Measurements from ENCODE around the gene MED28.

GRCh38 chr4:17662694-17663093 is 48.3 kb downstream of the MED28 start:
- TF ChIP-seq TAF1 (IDR thresholded peaks at IDR 0.05; ENCODE audit: low read depth), result no peak
- TF ChIP-seq SMC3 (conservative IDR thresholded peaks at IDR 0.05; ENCODE audit: poor library complexity), result no peak
- TF ChIP-seq, protein P1, sequence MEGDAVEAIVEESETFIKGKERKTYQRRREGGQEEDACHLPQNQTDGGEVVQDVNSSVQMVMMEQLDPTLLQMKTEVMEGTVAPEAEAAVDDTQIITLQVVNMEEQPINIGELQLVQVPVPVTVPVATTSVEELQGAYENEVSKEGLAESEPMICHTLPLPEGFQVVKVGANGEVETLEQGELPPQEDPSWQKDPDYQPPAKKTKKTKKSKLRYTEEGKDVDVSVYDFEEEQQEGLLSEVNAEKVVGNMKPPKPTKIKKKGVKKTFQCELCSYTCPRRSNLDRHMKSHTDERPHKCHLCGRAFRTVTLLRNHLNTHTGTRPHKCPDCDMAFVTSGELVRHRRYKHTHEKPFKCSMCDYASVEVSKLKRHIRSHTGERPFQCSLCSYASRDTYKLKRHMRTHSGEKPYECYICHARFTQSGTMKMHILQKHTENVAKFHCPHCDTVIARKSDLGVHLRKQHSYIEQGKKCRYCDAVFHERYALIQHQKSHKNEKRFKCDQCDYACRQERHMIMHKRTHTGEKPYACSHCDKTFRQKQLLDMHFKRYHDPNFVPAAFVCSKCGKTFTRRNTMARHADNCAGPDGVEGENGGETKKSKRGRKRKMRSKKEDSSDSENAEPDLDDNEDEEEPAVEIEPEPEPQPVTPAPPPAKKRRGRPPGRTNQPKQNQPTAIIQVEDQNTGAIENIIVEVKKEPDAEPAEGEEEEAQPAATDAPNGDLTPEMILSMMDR (IDR thresholded peaks at IDR 0.05; ENCODE audit: poor library complexity, severe bottlenecking), result no peak
- TF ChIP-seq REST (IDR thresholded peaks at IDR 0.05; ENCODE audit: borderline replicate concordance), result no peak
- TF ChIP-seq EZH2 (IDR thresholded peaks at IDR 0.05; ENCODE audit: borderline replicate concordance, insufficient read depth, low read length, poor library complexity, severe bottlenecking), result no peak
- TF ChIP-seq MXI1 (conservative IDR thresholded peaks at IDR 0.05; ENCODE audit: poor library complexity, severe bottlenecking), result no peak
